Subcutaneous adipose tissue (tissue), 4 donors: Measurements from ENCODE around the gene SCN1B. TPM values are rescaled to one million over a fixed set of nuclear protein-coding genes. Genes with fewer than 3 reads are reported as not detected.

ENCODE experiments used
- total RNA-seq, 4 donors: library from RNA; depleted of rRNA; stranded (reverse); fragments of >200 nt; gene quantifications; one replicate each; pipeline ENCODE4 v1.1.0, GENCODE V29; 2016
- TF ChIP-seq, protein P1 (sequence below): fragments of 450-650 bp; IDR thresholded peaks from one replicate; pipeline ENCODE4 v1.5.1; 2016; ENCODE audit warnings: low read depth, mild to moderate bottlenecking, control low read depth, antibody characterized with exemption, moderate library complexity

Gene SCN1B
- total RNA-seq, 4 donors from 2014 or later, result 8.5 to 18.1 (median 9.6) TPM

DNA sequence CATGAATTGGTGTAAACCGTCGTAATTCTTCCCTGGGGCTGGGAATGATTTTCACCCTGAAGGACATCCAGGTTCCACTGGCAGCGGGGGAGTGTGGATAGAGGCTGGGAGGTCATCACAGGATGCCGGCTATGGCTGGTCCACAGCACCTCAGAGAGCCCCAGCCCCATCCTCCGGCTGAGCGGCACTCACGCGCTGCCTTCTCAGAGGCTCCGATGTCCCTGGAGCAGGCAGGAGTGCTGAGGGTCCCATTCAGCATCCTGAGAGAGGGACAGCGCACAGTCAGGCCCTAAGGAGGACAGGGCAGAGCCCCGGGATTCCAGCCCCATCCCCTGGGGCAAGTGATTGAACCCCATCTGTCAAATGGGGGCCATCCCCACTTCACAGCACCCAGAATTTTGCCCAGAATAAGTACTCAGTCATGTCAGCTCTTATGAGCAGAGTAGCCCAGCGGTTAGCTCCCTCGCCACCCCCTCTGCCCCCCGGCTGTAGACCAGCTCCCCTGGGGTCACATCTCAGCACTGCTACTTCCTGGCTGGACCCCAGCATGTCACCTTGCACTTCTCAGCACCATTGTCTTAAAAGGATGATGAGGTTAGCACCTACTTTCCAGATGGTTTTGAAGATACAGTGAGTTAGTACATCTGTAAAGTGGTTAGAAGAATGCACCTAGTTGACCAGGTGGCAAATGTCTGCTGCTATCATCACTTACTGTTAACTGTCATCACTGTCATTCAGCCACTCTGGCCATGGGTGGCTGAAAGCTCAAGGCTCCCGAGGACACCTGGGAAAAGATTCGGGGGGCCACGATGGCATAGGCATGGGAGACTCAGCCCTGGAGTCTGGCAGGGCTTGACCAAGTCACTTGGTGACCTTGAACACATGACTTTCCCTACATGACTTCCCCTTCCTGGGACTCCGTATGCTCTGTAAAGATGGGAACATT lies 18.3 kb upstream of the SCN1B start:
- TF ChIP-seq, protein P1, sequence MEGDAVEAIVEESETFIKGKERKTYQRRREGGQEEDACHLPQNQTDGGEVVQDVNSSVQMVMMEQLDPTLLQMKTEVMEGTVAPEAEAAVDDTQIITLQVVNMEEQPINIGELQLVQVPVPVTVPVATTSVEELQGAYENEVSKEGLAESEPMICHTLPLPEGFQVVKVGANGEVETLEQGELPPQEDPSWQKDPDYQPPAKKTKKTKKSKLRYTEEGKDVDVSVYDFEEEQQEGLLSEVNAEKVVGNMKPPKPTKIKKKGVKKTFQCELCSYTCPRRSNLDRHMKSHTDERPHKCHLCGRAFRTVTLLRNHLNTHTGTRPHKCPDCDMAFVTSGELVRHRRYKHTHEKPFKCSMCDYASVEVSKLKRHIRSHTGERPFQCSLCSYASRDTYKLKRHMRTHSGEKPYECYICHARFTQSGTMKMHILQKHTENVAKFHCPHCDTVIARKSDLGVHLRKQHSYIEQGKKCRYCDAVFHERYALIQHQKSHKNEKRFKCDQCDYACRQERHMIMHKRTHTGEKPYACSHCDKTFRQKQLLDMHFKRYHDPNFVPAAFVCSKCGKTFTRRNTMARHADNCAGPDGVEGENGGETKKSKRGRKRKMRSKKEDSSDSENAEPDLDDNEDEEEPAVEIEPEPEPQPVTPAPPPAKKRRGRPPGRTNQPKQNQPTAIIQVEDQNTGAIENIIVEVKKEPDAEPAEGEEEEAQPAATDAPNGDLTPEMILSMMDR, result no peak

DNA sequence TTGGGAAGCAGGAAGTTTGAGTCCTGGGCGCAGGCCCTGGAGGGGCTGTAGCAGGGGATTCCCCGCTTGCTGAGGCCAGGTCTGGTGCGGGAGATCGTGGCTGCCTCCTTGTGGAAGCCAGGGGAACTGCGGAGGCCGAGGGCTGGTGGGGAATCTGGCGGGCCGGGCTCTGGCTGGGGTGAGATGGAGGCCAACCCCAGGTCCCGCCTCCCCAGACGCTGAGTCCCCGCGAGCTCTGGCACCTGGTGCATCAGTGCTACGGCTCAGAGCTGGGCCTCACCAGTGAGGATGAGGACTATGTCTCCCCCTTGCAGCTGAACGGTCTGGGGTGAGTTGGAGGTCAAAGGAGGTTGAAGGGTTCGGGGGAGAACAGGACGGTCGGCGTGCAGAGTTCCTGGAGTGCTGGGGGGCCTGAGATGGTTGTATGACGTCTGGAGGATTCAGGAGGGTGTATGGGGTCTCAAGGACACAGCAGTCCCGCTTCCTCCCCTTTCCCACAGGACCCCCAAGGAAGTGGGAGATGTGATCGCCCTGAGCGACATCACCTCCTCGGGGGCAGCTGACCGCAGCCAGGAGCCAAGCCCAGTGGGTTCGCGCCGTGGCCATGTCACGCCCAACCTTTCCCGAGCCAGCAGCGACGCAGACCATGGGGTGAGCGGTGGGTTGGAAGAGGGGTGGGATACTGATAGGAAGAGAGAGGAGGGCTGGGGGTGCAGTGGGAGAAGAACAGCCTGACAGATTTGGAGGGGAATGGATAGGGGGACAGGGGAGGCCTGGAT lies 17.0 kb upstream of the SCN1B start:
- TF ChIP-seq, protein P1, result no peak

DNA sequence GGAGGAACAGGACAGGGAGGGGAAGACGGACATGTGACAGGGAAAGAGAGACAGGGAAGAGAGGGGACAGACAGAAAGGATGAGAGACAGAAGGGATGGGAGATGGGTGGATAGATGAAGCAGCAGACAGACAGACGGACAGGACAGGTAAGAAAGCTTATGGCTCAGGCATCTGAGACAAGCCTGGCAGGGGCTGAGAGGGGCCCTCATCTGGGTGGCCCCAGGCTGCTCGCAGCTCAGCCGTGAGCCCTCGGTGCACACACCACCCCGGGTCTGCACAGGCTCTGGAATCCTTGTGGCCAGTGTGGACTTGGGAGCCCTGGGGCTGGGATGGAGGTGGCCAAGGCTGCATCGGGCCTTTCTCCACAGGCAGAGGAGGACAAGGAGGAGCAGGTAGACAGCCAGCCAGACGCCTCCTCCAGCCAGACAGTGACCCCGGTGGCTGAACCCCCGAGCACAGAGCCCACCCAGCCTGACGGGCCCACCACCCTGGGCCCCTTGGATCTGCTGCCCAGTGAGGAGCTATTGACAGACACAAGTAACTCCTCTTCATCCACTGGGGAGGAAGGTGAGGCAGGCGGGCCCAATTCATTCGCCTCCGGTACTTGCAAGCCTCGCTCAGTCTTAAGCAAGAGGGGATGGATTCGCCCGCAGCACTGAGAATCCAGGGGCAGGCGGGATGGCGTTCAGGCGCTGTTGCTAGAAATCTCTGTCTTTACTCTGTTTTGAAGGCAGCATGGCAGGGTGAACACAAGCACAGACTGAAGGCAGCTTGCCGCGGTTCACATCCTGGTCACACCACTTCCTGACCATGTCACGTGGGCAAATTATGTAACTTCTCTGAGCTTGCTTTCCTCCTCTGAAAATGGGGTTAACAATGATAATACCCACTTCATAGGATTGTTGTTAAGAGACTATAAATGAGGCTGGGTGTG lies 16.2 kb upstream of the SCN1B start:
- TF ChIP-seq, protein P1, result no peak

DNA sequence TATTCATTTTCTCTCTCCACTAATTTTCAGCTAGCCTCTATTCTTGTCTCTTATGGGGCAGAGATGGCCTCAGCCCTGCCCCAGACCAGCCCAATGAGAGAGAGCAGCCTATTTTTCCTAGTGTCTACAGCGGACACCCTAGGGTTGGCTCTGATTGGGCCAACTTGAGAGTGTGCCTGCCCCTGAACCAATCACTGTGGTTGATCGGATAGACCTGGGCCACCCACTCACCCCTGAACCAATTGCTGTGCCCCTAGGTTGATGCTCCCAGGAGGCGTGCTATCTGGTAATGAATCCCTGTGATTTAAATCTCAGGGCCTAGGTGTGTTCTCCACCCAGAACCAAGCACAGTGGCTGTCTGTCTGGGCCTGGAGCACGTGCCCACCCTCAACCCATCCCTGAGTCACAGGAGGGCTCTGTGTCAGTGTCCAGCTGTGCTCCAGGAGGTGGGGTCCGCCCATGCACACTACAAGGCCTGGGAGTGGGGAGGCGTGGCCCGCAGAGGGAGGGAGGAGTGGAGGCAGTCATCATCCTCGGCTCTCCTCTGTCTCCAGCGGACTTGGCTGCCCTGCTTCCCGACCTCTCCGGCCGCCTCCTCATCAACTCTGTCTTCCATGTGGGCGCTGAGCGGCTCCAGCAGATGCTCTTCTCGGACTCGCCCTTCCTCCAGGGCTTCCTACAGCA lies 14.9 kb upstream of the SCN1B start:
- TF ChIP-seq, protein P1, result no peak

DNA sequence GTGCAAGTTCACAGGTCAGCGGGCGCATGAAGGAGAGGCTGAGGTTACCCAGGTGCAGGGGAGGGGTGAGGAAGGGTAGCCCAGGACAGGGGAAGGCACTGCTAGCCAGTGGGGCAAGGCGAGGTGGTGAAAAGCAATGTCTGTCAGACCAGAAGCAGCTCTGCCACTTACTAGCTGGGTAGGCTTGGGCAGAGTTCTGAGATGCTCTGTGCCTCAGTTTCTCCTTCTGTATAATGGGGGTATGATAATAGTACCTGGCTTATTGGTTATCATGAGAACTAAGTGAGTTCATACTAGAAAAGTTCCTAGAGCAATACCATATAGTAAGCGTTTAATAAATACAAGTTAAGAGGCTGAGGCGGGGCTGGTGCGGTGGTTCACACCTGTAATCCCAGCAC lies 14.3 kb upstream of the SCN1B start:
- TF ChIP-seq, protein P1, result no peak

DNA sequence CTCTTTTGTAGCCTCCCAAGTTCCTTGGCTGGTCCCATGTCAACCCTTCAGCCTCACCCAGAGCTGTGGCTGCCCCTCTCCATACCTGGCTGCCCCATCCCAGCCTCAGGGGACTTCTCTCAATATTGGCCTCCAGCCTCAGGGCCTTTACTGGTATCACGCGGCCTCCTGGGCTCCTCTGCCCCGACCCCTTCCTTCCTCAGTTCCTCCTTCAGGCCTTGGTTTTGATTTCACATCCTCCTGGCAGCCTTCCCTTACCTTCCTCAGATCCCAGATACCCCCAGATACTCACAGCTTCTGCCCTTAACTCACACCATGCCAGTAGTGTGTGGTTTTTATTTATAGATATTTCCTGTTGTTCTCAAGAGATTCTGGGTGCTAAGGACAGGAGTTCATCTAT lies 12.8 kb upstream of the SCN1B start:
- TF ChIP-seq, protein P1, result no peak
